HUDEP-2 (cell line): ENCODE data around the gene RAPGEF4.

ENCODE experiments used
- DNase-seq, 76 experiments: peaks; one replicate each; lab custom pipeline; 2025; ENCODE audit not compliant: unreplicated experiment in 76 of 76; lab: John Stamatoyannopoulos, UW

RAPGEF4 gene

GRCh38 chr2:172962082-172962481 lies 226.4 kb downstream of the RAPGEF4 start:
- no peak for DNase-seq

- no peak for DNase-seq
These were observed 227.2 kb downstream of the RAPGEF4 start for GRCh38 chr2:172962824-172963223.

- no peak for DNase-seq
These were observed 229.0 kb downstream of the RAPGEF4 start for GRCh38 chr2:172964511-172965139.

GRCh38 chr2:172965433-172966212 lies 230.0 kb downstream of the RAPGEF4 start:
- DNase-seq, result no peak

GRCh38 chr2:172967036-172967982 lies 231.7 kb downstream of the RAPGEF4 start:
- DNase-seq, result no peak

- no peak for DNase-seq
These were observed 232.4 kb downstream of the RAPGEF4 start for GRCh38 chr2:172968061-172968469.

GRCh38 chr2:172969166-172969565 lies 233.5 kb downstream of the RAPGEF4 start:
- no peak for DNase-seq

GRCh38 chr2:172969609-172970008 lies 234.0 kb downstream of the RAPGEF4 start:
- no peak for DNase-seq

- DNase-seq, result no peak
These were observed 235.0 kb downstream of the RAPGEF4 start for GRCh38 chr2:172970660-172971059.

- peak in 40 of 76 experiments; percentile 1 to 54 (median 16) for DNase-seq
These were observed 236.5 kb downstream of the RAPGEF4 start for GRCh38 chr2:172972005-172972619.

GRCh38 chr2:172974762-172975161 lies 239.1 kb downstream of the RAPGEF4 start:
- DNase-seq, result no peak

GRCh38 chr2:172976116-172976515 lies 240.5 kb downstream of the RAPGEF4 start:
- DNase-seq, result no peak

GRCh38 chr2:172976816-172977215 lies 241.2 kb downstream of the RAPGEF4 start:
- no peak for DNase-seq

- no peak for DNase-seq
These were observed 241.8 kb downstream of the RAPGEF4 start for GRCh38 chr2:172977270-172978062.

GRCh38 chr2:172978063-172978383 lies 242.4 kb downstream of the RAPGEF4 start:
- DNase-seq, result no peak

- DNase-seq, result no peak
These were observed 249.7 kb downstream of the RAPGEF4 start for GRCh38 chr2:172985139-172985892.

- no peak for DNase-seq
These were observed 250.4 kb downstream of the RAPGEF4 start for GRCh38 chr2:172986040-172986439.

- no peak for DNase-seq
These were observed 253.1 kb downstream of the RAPGEF4 start for GRCh38 chr2:172988728-172989127.

- no peak for DNase-seq
These were observed 255.4 kb downstream of the RAPGEF4 start for GRCh38 chr2:172991031-172991430.
